ENCODE data around the gene DLG2.

The DLG2 gene

DNA sequence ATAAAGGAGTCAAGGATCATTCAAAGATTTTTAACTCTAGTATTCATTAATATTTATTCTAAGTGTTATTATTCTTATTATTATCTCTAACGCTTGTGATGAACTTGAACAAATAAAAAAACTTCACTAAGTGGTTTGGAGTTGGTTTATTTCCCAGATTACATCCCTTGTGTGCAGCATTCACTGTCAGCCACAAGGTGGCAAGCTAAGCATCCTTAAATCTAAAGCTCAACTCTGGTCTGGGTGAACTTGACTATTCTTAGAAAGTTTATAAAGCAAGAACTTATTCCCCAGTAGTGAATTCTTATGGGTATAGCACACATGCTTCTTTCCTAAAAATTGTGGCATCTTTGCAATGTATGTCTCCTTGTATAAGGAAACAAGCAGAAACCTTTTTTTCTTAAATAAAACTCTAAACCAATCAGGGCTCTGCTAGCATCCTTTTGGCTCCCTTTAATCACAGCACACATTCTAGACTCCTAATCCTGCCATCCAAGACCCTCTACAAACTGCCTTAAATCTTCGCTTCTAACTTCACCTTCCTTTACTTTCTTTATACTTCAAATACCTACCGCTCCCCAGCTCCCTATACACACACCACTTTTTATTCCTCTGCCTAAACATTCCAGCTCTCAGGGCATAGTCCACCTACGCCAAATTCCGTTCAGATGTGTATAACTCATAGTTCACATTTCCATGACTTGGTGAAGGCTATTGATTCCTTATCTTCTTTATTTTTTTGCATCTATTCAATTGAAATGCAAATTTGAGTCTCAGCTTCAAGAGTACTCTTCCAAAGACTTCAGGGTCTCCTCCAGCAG, 1068.8 kb downstream of the DLG2 start:
- DNase-seq (ENCODE audit: low spot score) = no peak

DNA sequence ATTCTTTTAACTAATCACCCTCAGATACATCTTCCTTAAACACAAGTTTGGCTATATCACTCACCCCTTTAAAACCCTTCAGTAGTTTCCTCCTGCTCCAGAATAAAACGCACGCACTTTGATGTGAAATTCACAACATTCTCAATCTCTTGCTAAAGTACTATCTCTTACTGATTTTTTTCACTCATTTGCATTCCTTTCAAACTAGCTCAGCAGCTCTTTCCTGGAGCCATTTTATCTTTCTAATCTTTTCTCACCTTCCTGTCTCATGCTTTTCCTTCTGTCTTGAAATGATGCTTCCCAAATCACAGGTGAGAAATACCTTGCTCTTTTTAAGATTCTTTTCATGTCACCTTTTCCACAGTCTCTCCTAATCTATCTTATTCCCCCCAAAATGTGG, 1074.4 kb downstream of the DLG2 start:
- no peak for DNase-seq (ENCODE audit: low spot score)

DNA sequence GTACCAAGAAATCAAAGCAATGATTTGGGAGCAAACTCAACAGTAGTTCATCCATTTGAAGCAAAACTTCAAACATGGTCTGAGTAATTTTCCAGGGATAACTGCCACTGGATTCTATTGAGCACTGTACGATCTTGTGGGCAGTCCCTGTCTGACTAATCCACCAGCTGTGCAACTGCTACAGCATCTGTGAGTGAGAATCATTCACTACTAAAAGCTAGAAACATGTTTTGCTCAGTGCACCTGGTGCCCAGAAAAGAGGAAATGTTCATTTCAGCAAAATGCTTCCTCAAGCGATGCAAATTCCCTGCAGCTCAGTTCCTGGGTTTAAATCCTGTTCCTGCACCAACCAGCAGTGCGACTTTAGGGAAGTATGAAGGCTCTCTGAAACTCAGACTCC, 1077.9 kb downstream of the DLG2 start:
- no peak for DNase-seq (ENCODE audit: low spot score)

DNA sequence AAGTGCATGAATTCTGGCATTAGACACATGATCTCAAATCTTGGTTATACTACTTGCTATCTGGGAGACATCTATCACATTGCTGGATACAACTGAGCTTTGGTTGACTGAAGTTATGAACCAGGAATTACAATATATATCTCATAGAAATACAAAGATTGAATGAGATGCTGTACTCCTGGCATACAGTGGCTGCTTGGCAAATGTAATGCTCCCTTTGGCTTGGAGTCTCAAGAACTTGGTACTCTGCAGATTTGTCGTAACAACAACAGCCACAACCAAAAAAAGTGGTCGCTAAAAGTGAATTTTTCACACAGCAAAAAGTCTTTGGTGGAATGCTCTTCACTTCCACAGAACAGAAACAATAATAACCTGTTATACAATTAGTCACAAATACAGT, 1082.6 kb downstream of the DLG2 start:
- DNase-seq (ENCODE audit: low spot score) = no peak

DNA sequence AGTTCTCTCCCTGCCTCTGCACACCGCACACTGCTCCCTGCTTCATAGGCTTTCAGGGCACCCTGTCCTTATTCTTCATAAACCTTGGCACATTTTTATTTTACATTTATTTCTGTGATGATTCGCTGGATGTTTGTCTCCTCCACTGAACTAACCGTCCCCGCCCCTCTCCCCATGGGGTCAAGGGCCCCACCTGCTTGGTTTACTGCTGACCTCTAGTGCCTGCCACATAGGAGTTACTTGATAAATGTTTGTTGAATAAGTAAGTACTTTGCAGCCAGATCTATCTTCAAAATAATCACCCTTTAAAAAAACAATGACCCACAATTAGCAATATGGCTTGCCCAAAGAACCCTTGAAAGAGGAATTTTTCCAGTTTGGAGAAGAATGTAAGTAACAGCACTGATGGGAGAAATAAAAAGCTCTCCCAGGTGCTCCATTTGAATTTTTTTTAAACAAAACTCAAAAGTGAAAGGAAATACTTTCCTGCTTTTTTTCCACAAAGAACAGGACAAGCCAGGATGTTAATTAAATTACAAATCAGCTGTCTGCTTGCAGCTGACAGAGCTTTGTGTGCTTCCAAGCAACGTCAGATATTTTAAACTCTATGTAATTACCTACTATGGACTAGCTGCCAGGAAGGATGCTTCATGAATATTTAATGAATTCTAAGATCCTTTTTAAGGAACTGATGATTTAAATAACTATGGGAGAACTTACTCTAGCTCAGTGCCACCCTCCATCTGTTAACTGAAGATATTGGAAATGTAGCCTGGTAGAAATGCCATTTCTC, 1083.6 kb downstream of the DLG2 start:
- no peak for DNase-seq (ENCODE audit: low spot score)

DNA sequence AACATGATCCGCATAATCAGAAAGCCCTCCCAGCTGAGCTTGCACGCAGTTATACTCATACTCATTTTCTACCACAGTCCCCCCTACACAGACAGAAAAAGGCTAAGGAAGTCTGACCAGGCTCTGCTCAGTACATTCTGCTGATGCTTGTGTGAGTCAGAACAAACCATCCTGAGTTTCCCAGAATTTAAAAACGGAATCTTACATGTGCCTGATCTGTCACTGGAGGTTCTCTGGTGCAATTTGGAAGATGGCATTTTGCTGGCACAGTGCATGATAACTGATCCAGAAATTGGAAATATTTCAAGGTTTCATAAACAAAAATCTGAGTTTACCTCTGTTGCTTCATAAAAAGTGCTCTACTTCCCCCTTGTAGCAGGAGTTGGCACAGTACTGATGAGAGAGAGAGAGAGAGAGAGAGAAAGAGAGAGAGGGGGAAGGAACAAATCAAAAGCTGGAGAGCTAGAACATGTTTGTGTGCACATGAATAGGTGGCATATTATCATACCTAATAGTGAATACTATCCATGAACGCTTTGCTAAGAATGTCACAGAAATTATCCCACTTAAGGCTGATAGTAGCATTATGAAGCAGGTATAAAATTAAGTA, 1085.3 kb downstream of the DLG2 start:
- DNase-seq (ENCODE audit: low spot score) = no peak

DNA sequence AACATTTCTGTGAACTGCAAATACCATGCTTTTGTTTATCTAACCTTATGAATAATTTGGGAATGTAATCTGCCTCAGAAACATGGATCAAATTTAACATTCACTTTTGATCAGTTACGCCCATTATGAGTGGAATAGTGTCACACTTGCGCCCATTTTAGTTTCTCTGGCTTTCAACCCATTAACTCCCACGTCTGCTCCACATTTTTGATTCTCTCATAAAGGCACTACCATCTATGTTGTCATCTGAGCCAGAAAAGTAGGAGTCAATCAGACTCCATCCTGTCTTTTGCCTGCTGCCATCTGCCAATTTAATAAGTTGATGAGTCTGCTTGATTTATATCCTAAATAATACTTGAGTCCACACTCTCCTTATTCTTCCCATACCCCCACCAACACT, 1090.7 kb downstream of the DLG2 start:
- no peak for DNase-seq (ENCODE audit: low spot score)

DNA sequence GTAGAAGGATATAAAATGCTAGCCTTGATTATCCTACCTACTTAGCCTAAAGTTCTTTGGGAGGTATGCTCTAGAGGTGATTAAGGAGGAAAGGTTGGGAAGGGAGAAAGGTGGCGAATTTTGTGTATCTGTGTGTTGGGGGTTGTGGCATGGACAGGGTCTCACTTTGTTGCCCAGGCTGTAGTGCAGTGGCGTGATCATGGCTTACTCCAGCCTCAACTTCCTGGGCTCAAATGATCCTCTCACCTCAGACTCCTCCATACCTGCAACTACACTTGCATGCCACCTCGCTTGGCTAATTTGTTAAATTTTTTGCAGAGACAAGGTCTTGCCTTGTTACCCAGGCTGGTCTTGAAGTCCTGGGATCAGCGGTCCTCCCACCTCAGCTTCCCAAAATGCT, 1094.8 kb downstream of the DLG2 start:
- no peak for DNase-seq (ENCODE audit: low spot score)

DNA sequence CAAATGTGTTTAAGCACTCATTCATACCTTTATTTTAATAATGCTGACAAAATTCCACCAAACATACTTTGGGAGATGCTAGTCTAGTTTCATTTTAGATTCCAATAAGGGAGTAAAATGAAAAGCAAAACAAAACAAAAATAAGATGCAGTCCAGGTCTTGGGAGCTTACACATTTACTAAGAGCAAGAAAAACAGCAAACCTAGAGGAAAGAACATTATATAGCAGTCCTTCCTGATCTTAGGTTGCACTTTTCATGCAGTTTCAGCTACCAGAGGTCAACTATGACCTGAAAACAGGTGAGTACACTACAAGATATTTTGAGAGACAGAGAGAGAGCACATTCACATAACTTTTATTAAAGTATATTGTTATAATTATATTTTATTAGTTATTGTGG, 1100.9 kb downstream of the DLG2 start:
- DNase-seq (ENCODE audit: low spot score) = no peak

DNA sequence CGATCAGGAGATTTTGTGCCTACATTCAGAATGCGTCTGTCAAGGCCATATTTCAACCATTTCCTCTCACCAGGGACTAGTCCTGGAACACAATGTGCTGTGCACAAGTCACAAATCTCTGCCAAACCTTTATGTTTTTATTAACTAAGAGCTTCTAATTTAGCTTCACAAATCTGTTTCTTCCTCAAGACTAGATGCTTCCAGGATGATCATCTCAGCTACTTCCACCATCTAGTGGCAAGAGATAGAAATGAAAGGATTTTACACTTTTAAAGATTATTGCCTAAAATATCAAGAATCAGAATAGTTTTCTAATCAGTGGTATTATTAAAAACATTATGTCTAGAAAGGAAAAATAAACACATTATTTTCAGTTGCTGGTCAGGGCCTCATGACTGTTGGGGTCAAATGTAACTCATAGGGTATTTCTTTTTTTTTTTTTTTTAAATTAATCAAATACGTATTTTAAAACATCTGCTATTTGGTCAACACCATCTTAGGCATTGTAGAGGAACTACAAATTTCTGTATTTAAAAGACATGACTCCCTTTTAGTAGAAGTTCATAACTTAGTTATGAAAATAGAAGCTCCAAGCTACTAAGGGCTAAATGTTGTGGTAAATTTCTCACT, 1102.6 kb downstream of the DLG2 start:
- DNase-seq (ENCODE audit: low spot score) = no peak

DNA sequence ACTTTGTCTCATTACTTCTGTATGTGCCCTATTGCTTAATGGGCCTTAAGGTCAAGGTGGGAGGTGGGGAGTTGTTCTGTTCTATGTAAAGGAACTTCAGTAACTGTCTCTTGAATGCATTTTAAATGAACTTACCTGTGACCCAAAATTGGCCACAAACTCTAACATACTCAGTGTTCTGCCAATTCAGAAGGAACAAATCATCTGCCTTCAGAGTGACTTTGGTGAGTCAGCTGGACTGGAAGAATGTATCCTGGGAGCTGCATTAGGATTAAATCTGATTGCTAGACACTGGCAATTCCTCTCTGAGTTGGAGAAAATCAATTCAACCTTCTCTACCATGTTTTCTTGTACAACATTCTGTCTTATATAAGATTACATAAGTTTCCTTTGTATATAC, 1104.8 kb downstream of the DLG2 start:
- no peak for DNase-seq (ENCODE audit: low spot score)

DNA sequence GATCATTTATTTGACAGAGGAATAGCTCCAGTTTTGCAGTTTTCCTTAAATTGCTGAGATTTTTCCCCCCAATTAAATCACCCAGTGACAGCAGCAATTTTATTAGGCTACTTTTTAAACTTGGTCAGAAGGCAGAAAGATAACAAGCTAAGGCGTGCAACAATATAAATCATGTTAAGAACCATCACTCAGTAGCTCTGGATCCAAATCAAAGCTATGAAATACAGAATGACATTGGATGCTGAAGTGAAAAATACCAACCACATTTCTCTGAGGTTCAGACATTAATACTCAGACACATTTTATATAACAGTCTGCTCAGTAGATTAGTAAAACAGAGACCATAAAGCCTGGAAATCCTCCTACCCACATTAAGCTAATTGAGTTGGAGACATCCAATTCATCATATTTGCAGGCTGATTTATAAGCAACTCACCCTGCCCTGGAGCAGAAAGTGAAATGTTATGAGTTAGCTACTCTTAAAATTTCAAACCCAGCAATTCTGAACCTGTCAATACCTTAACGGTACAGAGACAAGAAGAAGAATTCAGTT, 1108.4 kb downstream of the DLG2 start:
- DNase-seq (ENCODE audit: low spot score) = no peak

DNA sequence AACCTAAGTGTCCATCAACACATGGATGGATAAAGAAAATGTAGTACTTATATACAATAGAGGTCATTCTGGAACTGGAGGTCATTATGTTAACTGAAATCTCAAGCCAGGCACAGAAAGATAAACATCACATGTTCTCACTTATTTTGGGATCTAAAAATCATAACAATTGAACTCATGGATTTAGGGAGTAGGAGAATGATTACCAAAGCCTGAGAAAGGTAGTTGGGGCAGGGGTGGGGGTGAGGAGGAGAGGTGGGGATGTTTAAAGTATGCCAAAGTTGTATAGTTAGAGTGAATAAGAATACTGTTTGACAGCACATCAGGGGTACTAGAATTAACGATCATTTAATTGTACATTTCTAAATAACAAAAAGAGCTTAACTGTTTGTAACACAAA, 1112.7 kb downstream of the DLG2 start:
- DNase-seq (ENCODE audit: low spot score) = no peak

DNA sequence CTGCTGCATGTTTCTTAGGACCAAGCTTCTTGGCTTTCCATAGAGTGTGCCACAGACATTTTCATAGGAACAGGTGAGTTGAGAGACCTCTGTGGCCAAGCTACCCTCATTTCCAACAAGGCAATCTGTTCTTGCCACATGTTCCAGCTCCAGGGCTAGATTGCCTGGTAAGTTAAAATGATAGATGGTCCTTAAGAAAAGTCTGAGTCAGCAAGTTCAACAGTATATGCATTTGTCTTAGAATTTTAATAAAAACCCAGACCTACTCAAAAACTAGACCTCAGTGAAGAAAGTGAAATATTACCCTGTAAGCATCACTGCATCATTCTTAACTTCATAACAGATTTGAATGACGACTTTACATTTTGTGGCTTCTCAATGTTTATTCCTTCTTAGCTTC, 1123.6 kb downstream of the DLG2 start:
- DNase-seq (ENCODE audit: low spot score) = no peak

DNA sequence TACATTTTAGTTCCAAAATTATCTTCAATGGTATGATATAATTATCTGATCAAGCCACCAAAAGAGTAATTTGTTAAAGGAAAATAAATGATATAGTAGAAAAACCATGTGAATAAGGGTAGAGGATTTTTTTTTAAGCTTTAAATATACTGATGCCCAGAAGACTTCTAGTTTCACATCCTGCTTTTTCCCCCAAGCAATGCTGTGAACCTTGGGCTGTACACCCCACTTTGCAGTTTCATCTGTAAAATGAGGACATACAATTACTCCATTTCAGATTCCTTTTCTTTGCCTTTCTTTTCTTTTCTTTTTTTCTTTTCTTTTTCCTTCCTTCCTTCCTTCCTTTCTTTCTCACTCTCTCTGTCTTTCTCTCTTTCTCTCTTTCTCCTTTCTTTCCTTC, 1125.4 kb downstream of the DLG2 start:
- DNase-seq (ENCODE audit: low spot score) = no peak

DNA sequence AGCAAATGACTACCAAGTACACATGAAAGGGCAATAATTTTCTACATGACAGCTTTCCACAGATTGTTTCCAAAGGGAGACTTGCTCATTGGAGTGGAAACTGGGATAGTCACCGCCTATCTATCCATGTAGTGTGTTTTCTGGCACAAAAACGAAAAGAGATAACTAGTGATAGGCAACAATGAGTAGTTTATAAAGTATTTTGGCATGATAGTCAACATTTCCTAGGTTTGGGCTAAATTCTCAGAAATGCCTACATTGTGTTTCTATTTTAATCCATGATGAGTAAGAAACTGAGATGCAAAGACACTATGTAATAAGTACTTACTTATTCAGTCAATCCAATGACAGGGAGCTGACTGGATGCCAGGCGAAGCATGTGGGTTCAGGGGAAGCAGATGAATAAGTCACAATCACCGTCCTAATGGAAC, 1129.1 kb downstream of the DLG2 start:
- no peak for DNase-seq (ENCODE audit: low spot score)

DNA sequence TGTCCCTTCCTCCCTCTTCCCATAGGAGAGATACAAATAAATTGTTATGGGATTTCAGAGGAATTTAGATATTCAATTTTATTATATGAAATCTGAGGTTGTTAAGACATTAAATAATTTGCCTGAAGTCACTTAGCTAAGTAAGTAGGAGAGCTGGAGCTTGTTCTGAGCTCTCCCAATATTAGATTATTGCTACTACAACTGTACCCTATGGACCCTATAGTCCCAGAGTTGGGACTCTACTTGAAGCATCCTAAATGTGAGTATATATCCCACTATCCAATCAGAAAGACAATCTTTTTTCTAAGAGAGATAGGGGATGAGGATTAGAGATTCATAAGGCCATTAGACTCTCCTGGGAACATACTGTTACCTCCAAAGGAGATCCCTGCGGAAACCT, 1130.0 kb downstream of the DLG2 start:
- DNase-seq (ENCODE audit: low spot score) = no peak

DNA sequence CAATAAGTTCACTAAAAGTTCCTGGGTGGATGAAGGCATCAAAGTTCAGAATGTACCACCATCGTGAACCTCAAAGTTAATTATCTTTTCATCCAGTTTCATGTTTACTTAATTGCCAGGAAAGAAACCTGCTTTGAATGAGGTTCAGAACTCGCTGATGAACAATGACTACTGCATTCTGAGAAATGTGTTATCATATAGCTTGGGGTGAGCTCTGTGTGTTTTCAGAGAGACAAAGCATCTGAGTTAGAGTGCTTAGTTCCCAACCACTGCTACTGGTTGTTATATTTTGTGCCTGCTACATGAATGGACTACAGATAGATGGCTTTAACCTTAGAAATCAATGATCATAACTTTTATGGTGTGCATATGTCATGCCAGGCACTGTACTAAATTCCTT, 1131.0 kb downstream of the DLG2 start:
- no peak for DNase-seq (ENCODE audit: low spot score)

DNA sequence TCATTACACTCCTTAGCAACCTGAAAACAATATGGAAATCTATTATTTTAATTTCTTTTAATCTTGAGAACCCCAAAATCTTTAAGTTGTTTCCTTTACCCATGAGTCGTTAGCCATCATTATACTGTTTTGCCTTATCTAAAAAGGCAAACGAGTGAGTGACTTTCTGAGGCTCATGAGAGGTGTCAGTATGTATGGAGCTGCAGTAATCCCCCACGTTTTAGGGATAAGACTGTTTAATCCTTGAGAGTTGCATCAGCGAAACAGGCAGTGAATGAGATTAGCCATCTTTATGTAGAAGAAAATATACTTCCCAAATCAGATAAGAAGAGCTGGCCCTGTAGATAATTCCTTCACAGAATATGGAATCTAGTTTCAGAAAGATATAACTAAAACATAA, 1147.0 kb downstream of the DLG2 start:
- DNase-seq (ENCODE audit: low spot score) = no peak

DNA sequence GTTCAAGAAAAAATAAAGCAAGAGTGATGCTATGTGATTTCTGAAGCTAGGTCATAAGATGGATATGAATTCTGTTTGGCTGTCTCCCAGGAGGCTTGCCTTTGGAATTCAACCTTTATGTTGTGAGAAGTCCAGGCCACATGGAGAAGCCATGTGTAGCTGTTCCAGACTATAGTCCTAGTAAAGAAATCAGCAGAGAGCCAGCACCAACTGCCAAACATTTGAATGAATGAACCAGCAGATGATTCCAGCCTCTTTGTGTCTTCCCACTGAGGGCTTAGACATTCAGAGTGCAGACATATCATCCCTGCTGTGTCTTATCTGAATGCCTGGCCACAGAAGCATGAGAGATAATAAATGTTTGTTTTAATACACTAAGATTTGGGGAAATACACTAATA, 1150.6 kb downstream of the DLG2 start:
- no peak for DNase-seq (ENCODE audit: low spot score)

DNA sequence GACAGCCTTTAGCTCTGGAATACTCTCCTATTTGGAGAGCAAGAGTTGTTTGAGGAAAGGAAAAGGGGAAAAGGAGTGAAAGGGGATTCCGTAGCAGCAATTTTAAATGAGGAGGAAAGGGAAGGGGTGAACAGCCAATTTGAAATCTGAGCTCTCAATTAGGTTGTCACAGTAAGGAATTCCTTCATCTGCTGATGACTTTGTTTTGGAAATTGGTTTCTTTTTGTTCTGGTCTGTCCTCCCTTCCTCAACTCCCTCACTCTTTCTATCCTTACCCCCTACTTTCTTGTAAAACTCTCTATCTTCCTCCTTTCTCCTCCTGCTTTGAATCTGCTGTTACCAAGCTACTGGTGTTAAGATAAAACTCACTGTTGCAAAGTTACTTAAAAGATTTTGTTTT, 1155.6 kb downstream of the DLG2 start:
- no peak for DNase-seq (ENCODE audit: low spot score)

DNA sequence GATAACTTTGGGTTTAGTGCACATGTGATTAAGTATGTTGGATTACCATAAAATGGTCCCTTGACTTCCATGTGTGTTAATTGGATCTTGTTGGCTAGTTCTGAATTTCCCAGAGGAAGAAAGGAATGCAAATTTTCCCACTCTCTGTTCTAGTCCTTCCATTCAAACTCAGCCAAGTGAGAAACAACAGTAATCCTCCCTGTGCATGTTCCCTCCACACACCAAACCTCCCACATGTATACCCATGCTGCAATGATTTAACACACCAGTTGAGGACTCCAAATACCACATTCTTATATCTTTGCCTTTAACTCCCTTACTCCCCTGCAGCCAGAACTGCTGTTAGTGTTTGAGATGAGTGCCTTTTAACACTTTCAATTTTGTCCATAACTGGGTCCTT, 1158.9 kb downstream of the DLG2 start:
- DNase-seq (ENCODE audit: low spot score) = no peak
